GM10847 (cell line): ENCODE data around the gene FLAD1.

Experiments used
- POLR2A ChIP-seq: IDR thresholded peaks from 2 replicates; pipeline ENCODE4 v1.6.1; 2011; ENCODE audit not compliant: insufficient read length; ENCODE audit errors: extremely low read depth

Gene FLAD1

GRCh38 chr1:154993572-154994268, 10.6 kb downstream of the FLAD1 start, which contains the start of gene LENEP:
Gene LENEP, plus strand, starts transcription at chr1:154993586. Its CDS starts 22 bp downstream, at chr1:154993608.
- no peak for TF ChIP-seq POLR2A

GRCh38 chr1:154994269-154994587, 11.1 kb downstream of the FLAD1 start:
- TF ChIP-seq POLR2A: no peak

GRCh38 chr1:154994591-154994990, 11.4 kb downstream of the FLAD1 start:
- TF ChIP-seq POLR2A: no peak

GRCh38 chr1:154996966-154997701, 14.0 kb downstream of the FLAD1 start:
- no peak for TF ChIP-seq POLR2A

GRCh38 chr1:154998201-154998780, 15.1 kb downstream of the FLAD1 start:
- TF ChIP-seq POLR2A: no peak

- TF ChIP-seq POLR2A: peak; percentile 27
Observed at GRCh38 chr1:154998818-154999570, 15.8 kb downstream of the FLAD1 start.

- no peak for TF ChIP-seq POLR2A
Observed at GRCh38 chr1:154999571-155000410, 16.6 kb downstream of the FLAD1 start.

- TF ChIP-seq POLR2A: no peak
Observed at GRCh38 chr1:155000411-155000725, 17.2 kb downstream of the FLAD1 start.

- TF ChIP-seq POLR2A: no peak
Observed at GRCh38 chr1:155000726-155001424, 17.7 kb downstream of the FLAD1 start.

- TF ChIP-seq POLR2A: no peak
Observed at GRCh38 chr1:155001425-155001674, 18.2 kb downstream of the FLAD1 start.

- no peak for TF ChIP-seq POLR2A
Observed at GRCh38 chr1:155001675-155002463, 18.7 kb downstream of the FLAD1 start.

GRCh38 chr1:155002464-155003226, 19.5 kb downstream of the FLAD1 start, which contains the start of gene ZBTB7B:
Gene ZBTB7B, plus strand, starts transcription at chr1:155002802. Its CDS starts 11,859 bp downstream, at chr1:155014661.
- no peak for TF ChIP-seq POLR2A

GRCh38 chr1:155003227-155003765, 20.2 kb downstream of the FLAD1 start:
- no peak for TF ChIP-seq POLR2A
